Ishikawa (cell line): ENCODE data around the gene ACVR1B.
A peak's percentile ranks its signal among the peaks of the same experiment; 100 is the strongest.

ENCODE experiments used
- CEBPB ChIP-seq: IDR thresholded peaks from 2 replicates; pipeline ENCODE4 v1.6.1; 2012
- CREB1 ChIP-seq: IDR thresholded peaks from 2 replicates; pipeline ENCODE4 v1.6.1; 2012; ENCODE audit warnings: low read depth
- EGR1 ChIP-seq: IDR thresholded peaks from 2 replicates; pipeline ENCODE4 v1.6.1; 2012
- EP300 ChIP-seq: IDR thresholded peaks from 2 replicates; pipeline ENCODE4 v1.6.1; 2012; ENCODE audit warnings: borderline replicate concordance
- FOXM1 ChIP-seq: IDR thresholded peaks from 2 replicates; pipeline ENCODE4 v1.6.1; 2012; ENCODE audit warnings: low read depth, borderline replicate concordance
- NFIC ChIP-seq: IDR thresholded peaks from 2 replicates; pipeline ENCODE4 v1.6.1; 2012
- RAD21 ChIP-seq: IDR thresholded peaks from 2 replicates; pipeline ENCODE4 v1.6.1; 2012; ENCODE audit warnings: low read depth
- REST ChIP-seq: IDR thresholded peaks from 2 replicates; pipeline ENCODE4 v1.6.1; 2012; ENCODE audit warnings: low read depth, mild to moderate bottlenecking
- TAF1 ChIP-seq: IDR thresholded peaks from 2 replicates; pipeline ENCODE4 v1.6.1; 2012; ENCODE audit warnings: low read depth, mild to moderate bottlenecking
- TCF12 ChIP-seq: IDR thresholded peaks from 2 replicates; pipeline ENCODE4 v1.6.1; 2012; ENCODE audit warnings: low read depth
- TEAD4 ChIP-seq: IDR thresholded peaks from 2 replicates; pipeline ENCODE4 v1.6.1; 2012
- YY1 ChIP-seq: IDR thresholded peaks from 2 replicates; pipeline ENCODE4 v1.6.1; 2012; ENCODE audit warnings: low read depth
- ZBTB7A ChIP-seq: IDR thresholded peaks from 2 replicates; pipeline ENCODE4 v1.6.1; 2012; ENCODE audit warnings: low read depth
- TF ChIP-seq, protein P1 (sequence below): IDR thresholded peaks from 2 replicates; pipeline ENCODE4 v1.6.1; 2012
- TF ChIP-seq, protein P2 (sequence below): IDR thresholded peaks from 2 replicates; pipeline ENCODE4 v1.6.1; 2012

ACVR1B gene

GRCh38 chr12:52032804-52033445 is 81.4 kb downstream of the ACVR1B start:
- TF ChIP-seq, protein P1, sequence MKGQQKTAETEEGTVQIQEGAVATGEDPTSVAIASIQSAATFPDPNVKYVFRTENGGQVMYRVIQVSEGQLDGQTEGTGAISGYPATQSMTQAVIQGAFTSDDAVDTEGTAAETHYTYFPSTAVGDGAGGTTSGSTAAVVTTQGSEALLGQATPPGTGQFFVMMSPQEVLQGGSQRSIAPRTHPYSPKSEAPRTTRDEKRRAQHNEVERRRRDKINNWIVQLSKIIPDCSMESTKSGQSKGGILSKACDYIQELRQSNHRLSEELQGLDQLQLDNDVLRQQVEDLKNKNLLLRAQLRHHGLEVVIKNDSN = no peak
- TF ChIP-seq FOXM1 = 0 out of 2 replicates have a peak, but pooled peaks have one; percentile 36
- peak; percentile 73 for TF ChIP-seq EP300
- TF ChIP-seq NFIC = peak; percentile 51
- no peak; the same call in 1 of the 2 replicates for TF ChIP-seq TAF1
- TF ChIP-seq TCF12 = peak; percentile 85
- peak; percentile 44; the same call in 1 of the 2 replicates for TF ChIP-seq YY1
- TF ChIP-seq REST = no peak
- TF ChIP-seq, protein P2, sequence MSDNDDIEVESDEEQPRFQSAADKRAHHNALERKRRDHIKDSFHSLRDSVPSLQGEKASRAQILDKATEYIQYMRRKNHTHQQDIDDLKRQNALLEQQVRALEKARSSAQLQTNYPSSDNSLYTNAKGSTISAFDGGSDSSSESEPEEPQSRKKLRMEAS = peak; percentile 66
- TF ChIP-seq CREB1 = peak; percentile 88
- TF ChIP-seq CEBPB = no peak; the same call in 1 of the 2 replicates
- TF ChIP-seq TEAD4 = peak; percentile 62
- peak; percentile 98 for TF ChIP-seq ZBTB7A
- TF ChIP-seq EGR1 = peak; percentile 86
- no peak for TF ChIP-seq RAD21

- TF ChIP-seq REST (no peak), YY1 (no peak), EP300 (no peak), NFIC (no peak), CEBPB (no peak; the same call in 1 of the 2 replicates), TCF12 (no peak), EGR1 (no peak), TEAD4 (no peak), CREB1 (no peak), TAF1 (no peak)
- TF ChIP-seq, protein P1 = no peak
- TF ChIP-seq, protein P2 = no peak
These were observed 82.1 kb downstream of the ACVR1B start for GRCh38 chr12:52033446-52034140.

GRCh38 chr12:52035190-52035589 is 83.7 kb downstream of the ACVR1B start:
- no peak for TF ChIP-seq FOXM1

DNA sequence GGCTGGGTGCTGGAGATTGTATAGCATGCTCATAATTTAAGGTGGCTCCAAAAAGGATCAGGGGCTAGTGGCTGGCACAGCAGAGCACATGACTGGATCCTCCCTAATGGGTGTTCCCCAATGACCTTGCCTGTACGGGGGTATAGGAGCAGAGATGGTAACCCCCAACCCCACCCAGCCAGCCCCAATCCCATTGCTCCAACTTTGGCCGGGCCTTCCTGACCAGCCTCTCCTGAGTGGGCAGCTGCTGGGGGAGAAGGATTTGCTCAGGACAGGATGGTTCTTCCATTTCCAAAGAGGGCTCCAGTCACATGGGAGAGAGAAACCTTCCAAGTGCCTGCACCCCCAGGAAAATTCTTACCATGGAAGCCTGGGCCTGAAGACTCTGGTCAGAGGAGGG is 84.4 kb downstream of the ACVR1B start:
- no peak for TF ChIP-seq TEAD4
- no peak for TF ChIP-seq REST
- TF ChIP-seq TAF1 = no peak
- no peak for TF ChIP-seq EGR1
- TF ChIP-seq, protein P2 = no peak
- no peak for TF ChIP-seq NFIC
- TF ChIP-seq FOXM1 = no peak
- TF ChIP-seq YY1 = no peak
- TF ChIP-seq EP300 = no peak
- no peak for TF ChIP-seq TCF12
